ENCODE measurements around the gene ZNF618.

Gene ZNF618

GRCh38 chr9:113885183-113886025, 9.3 kb downstream of the ZNF618 start:
- no peak overlapping the region for H3K4me3 ChIP-seq (ENCODE audit: low read depth, low read length)
- H3K36me3 ChIP-seq (ENCODE audit: control insufficient read depth, insufficient read depth, low read length) = peaks cover 2% of the 10 kb centered on the region
- H3K27ac ChIP-seq (ENCODE audit: low read depth, low read length) = no peak overlapping the region
- H3K4me1 ChIP-seq (ENCODE audit: control insufficient read depth, insufficient read depth, low read length) = peaks cover 27% of the 10 kb centered on the region
- peaks cover 6% of the 10 kb centered on the region for H3K9me3 ChIP-seq (ENCODE audit: control insufficient read depth, insufficient read depth, low read depth, low read length)
- no peak overlapping the region for H3K9ac ChIP-seq (ENCODE audit: low read length)
- H3K27me3 ChIP-seq (ENCODE audit: control insufficient read depth, insufficient read depth, low read length) = no peaks in the 10 kb centered on the region

- peaks cover 27% of the 10 kb centered on the region for H3K4me1 ChIP-seq (ENCODE audit: control insufficient read depth, insufficient read depth, low read length)
- H3K9ac ChIP-seq (ENCODE audit: low read length) = no peak overlapping the region
- peaks cover 4% of the 10 kb centered on the region for H3K36me3 ChIP-seq (ENCODE audit: control insufficient read depth, insufficient read depth, low read length)
- H3K9me3 ChIP-seq (ENCODE audit: control insufficient read depth, insufficient read depth, low read depth, low read length) = peaks cover 9% of the 10 kb centered on the region
- H3K4me3 ChIP-seq (ENCODE audit: low read depth, low read length) = no peak overlapping the region
- no peaks in the 10 kb centered on the region for H3K27me3 ChIP-seq (ENCODE audit: control insufficient read depth, insufficient read depth, low read length)
- H3K27ac ChIP-seq (ENCODE audit: low read depth, low read length) = no peak overlapping the region
Measured at GRCh38 chr9:113886026-113886369, 9.9 kb downstream of the ZNF618 start.

GRCh38 chr9:113886466-113886865, 10.4 kb downstream of the ZNF618 start:
- Histone ChIP-seq H3K27me3 (ENCODE audit: control insufficient read depth, insufficient read depth, low read length) (no peaks in the 10 kb centered on the region), H3K9me3 (ENCODE audit: control insufficient read depth, insufficient read depth, low read depth, low read length) (peaks cover 9% of the 10 kb centered on the region), H3K27ac (ENCODE audit: low read depth, low read length) (no peak overlapping the region), H3K4me3 (ENCODE audit: low read depth, low read length) (no peak overlapping the region), H3K9ac (ENCODE audit: low read length) (no peak overlapping the region), H3K36me3 (ENCODE audit: control insufficient read depth, insufficient read depth, low read length) (peaks cover 4% of the 10 kb centered on the region), H3K4me1 (ENCODE audit: control insufficient read depth, insufficient read depth, low read length) (peaks cover 27% of the 10 kb centered on the region)

- no peak overlapping the region for H3K4me3 ChIP-seq (ENCODE audit: low read depth, low read length)
- peaks cover 27% of the 10 kb centered on the region for H3K4me1 ChIP-seq (ENCODE audit: control insufficient read depth, insufficient read depth, low read length)
- peaks cover 9% of the 10 kb centered on the region for H3K9me3 ChIP-seq (ENCODE audit: control insufficient read depth, insufficient read depth, low read depth, low read length)
- H3K27me3 ChIP-seq (ENCODE audit: control insufficient read depth, insufficient read depth, low read length) = no peaks in the 10 kb centered on the region
- H3K9ac ChIP-seq (ENCODE audit: low read length) = no peak overlapping the region
- peaks cover 4% of the 10 kb centered on the region for H3K36me3 ChIP-seq (ENCODE audit: control insufficient read depth, insufficient read depth, low read length)
- H3K27ac ChIP-seq (ENCODE audit: low read depth, low read length) = no peak overlapping the region
Measured at GRCh38 chr9:113886933-113887332, 10.8 kb downstream of the ZNF618 start.

- no peak overlapping the region for H3K27ac ChIP-seq (ENCODE audit: low read depth, low read length)
- H3K4me1 ChIP-seq (ENCODE audit: control insufficient read depth, insufficient read depth, low read length) = peaks cover 27% of the 10 kb centered on the region
- H3K4me3 ChIP-seq (ENCODE audit: low read depth, low read length) = no peak overlapping the region
- no peak overlapping the region for H3K9ac ChIP-seq (ENCODE audit: low read length)
- no peaks in the 10 kb centered on the region for H3K27me3 ChIP-seq (ENCODE audit: control insufficient read depth, insufficient read depth, low read length)
- H3K36me3 ChIP-seq (ENCODE audit: control insufficient read depth, insufficient read depth, low read length) = peaks cover 4% of the 10 kb centered on the region
- H3K9me3 ChIP-seq (ENCODE audit: control insufficient read depth, insufficient read depth, low read depth, low read length) = peaks cover 9% of the 10 kb centered on the region
Measured at GRCh38 chr9:113887436-113887835, 11.3 kb downstream of the ZNF618 start.

GRCh38 chr9:113888336-113888735, 12.2 kb downstream of the ZNF618 start:
- Histone ChIP-seq H3K9ac (ENCODE audit: low read length) (no peak overlapping the region), H3K9me3 (ENCODE audit: control insufficient read depth, insufficient read depth, low read depth, low read length) (peaks cover 9% of the 10 kb centered on the region), H3K4me3 (ENCODE audit: low read depth, low read length) (no peak overlapping the region), H3K36me3 (ENCODE audit: control insufficient read depth, insufficient read depth, low read length) (peaks cover 4% of the 10 kb centered on the region), H3K27ac (ENCODE audit: low read depth, low read length) (no peak overlapping the region), H3K27me3 (ENCODE audit: control insufficient read depth, insufficient read depth, low read length) (no peaks in the 10 kb centered on the region), H3K4me1 (ENCODE audit: control insufficient read depth, insufficient read depth, low read length) (peaks cover 27% of the 10 kb centered on the region)

- Histone ChIP-seq H3K27ac (ENCODE audit: low read depth, low read length) (no peak overlapping the region), H3K36me3 (ENCODE audit: control insufficient read depth, insufficient read depth, low read length) (peaks cover 4% of the 10 kb centered on the region), H3K9ac (ENCODE audit: low read length) (no peak overlapping the region), H3K27me3 (ENCODE audit: control insufficient read depth, insufficient read depth, low read length) (no peaks in the 10 kb centered on the region), H3K4me3 (ENCODE audit: low read depth, low read length) (no peak overlapping the region), H3K4me1 (ENCODE audit: control insufficient read depth, insufficient read depth, low read length) (peaks cover 27% of the 10 kb centered on the region), H3K9me3 (ENCODE audit: control insufficient read depth, insufficient read depth, low read depth, low read length) (peaks cover 9% of the 10 kb centered on the region)
Measured at GRCh38 chr9:113888976-113889375, 12.9 kb downstream of the ZNF618 start.

- Histone ChIP-seq H3K27ac (ENCODE audit: low read depth, low read length) (no peak overlapping the region), H3K36me3 (ENCODE audit: control insufficient read depth, insufficient read depth, low read length) (peaks cover 4% of the 10 kb centered on the region), H3K9ac (ENCODE audit: low read length) (no peak overlapping the region), H3K27me3 (ENCODE audit: control insufficient read depth, insufficient read depth, low read length) (no peaks in the 10 kb centered on the region), H3K4me3 (ENCODE audit: low read depth, low read length) (no peak overlapping the region), H3K9me3 (ENCODE audit: control insufficient read depth, insufficient read depth, low read depth, low read length) (peaks cover 9% of the 10 kb centered on the region), H3K4me1 (ENCODE audit: control insufficient read depth, insufficient read depth, low read length) (peaks cover 20% of the 10 kb centered on the region)
Measured at GRCh38 chr9:113890704-113891103, 14.6 kb downstream of the ZNF618 start.

- Histone ChIP-seq H3K4me3 (ENCODE audit: low read depth, low read length) (no peak overlapping the region), H3K27ac (ENCODE audit: low read depth, low read length) (no peak overlapping the region), H3K27me3 (ENCODE audit: control insufficient read depth, insufficient read depth, low read length) (no peaks in the 10 kb centered on the region), H3K36me3 (ENCODE audit: control insufficient read depth, insufficient read depth, low read length) (peaks cover 4% of the 10 kb centered on the region), H3K9ac (ENCODE audit: low read length) (no peak overlapping the region), H3K4me1 (ENCODE audit: control insufficient read depth, insufficient read depth, low read length) (peaks cover 2% of the 10 kb centered on the region; the same call in 1 of the 2 replicates), H3K9me3 (ENCODE audit: control insufficient read depth, insufficient read depth, low read depth, low read length) (peaks cover 9% of the 10 kb centered on the region)
Measured at GRCh38 chr9:113892861-113893491, 16.9 kb downstream of the ZNF618 start.

- Histone ChIP-seq H3K27me3 (ENCODE audit: control insufficient read depth, insufficient read depth, low read length) (no peaks in the 10 kb centered on the region), H3K9me3 (ENCODE audit: control insufficient read depth, insufficient read depth, low read depth, low read length) (peaks cover 9% of the 10 kb centered on the region), H3K9ac (ENCODE audit: low read length) (no peak overlapping the region), H3K27ac (ENCODE audit: low read depth, low read length) (no peak overlapping the region), H3K4me1 (ENCODE audit: control insufficient read depth, insufficient read depth, low read length) (no peaks in the 10 kb centered on the region), H3K4me3 (ENCODE audit: low read depth, low read length) (no peak overlapping the region), H3K36me3 (ENCODE audit: control insufficient read depth, insufficient read depth, low read length) (peaks cover 4% of the 10 kb centered on the region)
Measured at GRCh38 chr9:113894166-113894565, 18.1 kb downstream of the ZNF618 start.

GRCh38 chr9:113895526-113895925, 19.4 kb downstream of the ZNF618 start:
- no peaks in the 10 kb centered on the region for H3K27me3 ChIP-seq (ENCODE audit: control insufficient read depth, insufficient read depth, low read length)
- H3K4me3 ChIP-seq (ENCODE audit: low read depth, low read length) = no peak overlapping the region
- H3K4me1 ChIP-seq (ENCODE audit: control insufficient read depth, insufficient read depth, low read length) = no peaks in the 10 kb centered on the region
- no peak overlapping the region for H3K9ac ChIP-seq (ENCODE audit: low read length)
- peaks cover 2% of the 10 kb centered on the region; the same call in 1 of the 2 replicates for H3K9me3 ChIP-seq (ENCODE audit: control insufficient read depth, insufficient read depth, low read depth, low read length)
- no peak overlapping the region for H3K27ac ChIP-seq (ENCODE audit: low read depth, low read length)
- peaks cover 1% of the 10 kb centered on the region for H3K36me3 ChIP-seq (ENCODE audit: control insufficient read depth, insufficient read depth, low read length)
